Measurements from ENCODE around the gene CCL21. TPM values are rescaled to one million over a fixed set of nuclear protein-coding genes. Genes with fewer than 3 reads are reported as not detected.

The CCL21 gene
- total and polyA plus RNA-seq, 2 experiments from 2014 or later, result not detected

DNA sequence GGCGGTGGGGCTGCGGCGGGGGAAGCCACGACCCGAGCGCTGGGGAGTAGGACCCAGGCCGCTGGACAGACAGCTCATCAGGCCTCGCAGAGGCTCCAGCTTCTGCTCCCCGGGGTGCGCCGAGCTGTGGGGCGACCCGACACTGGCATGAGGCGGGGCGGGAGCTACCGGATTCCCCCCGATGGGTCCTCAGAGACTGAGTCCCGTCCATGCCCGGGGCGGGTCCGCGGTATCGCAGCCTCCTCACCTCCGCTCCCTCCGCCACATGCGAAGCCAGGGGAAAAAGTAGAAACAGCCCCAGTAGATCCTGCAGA, 44.9 kb downstream of the CCL21 start:
- TF ChIP-seq, protein P1, sequence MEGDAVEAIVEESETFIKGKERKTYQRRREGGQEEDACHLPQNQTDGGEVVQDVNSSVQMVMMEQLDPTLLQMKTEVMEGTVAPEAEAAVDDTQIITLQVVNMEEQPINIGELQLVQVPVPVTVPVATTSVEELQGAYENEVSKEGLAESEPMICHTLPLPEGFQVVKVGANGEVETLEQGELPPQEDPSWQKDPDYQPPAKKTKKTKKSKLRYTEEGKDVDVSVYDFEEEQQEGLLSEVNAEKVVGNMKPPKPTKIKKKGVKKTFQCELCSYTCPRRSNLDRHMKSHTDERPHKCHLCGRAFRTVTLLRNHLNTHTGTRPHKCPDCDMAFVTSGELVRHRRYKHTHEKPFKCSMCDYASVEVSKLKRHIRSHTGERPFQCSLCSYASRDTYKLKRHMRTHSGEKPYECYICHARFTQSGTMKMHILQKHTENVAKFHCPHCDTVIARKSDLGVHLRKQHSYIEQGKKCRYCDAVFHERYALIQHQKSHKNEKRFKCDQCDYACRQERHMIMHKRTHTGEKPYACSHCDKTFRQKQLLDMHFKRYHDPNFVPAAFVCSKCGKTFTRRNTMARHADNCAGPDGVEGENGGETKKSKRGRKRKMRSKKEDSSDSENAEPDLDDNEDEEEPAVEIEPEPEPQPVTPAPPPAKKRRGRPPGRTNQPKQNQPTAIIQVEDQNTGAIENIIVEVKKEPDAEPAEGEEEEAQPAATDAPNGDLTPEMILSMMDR (IDR thresholded peaks at IDR 0.05; ENCODE audit: poor library complexity), result no peak
- TF ChIP-seq EZH2phosphoT487 (IDR thresholded peaks at IDR 0.05; ENCODE audit: low read depth, severe bottlenecking, unreplicated experiment), result no peak
- no peak for TF ChIP-seq EZH2 (IDR thresholded peaks at IDR 0.05; ENCODE audit: borderline replicate concordance)
- Histone ChIP-seq H3K79me2 (peaks cover 15% of the 10 kb centered on the region), H2AFZ (peak overlapping the region; percentile 74), H3K27me3 (no peaks in the 10 kb centered on the region), H3K36me3 (replicated peaks; ENCODE audit: insufficient read depth, low read depth) (no peaks in the 10 kb centered on the region), H3K4me3 (peak overlapping the region; percentile 76), H3K27ac (peak overlapping the region; percentile 99), H3K9me3 (ENCODE audit: low read depth) (no peaks in the 10 kb centered on the region), H3K4me1 (ENCODE audit: insufficient read depth) (peaks cover 15% of the 10 kb centered on the region), H4K20me1 (ENCODE audit: insufficient read depth, poor library complexity, severe bottlenecking) (no peaks in the 10 kb centered on the region), H3K9me2 (replicated peaks; ENCODE audit: insufficient read depth) (no peaks in the 10 kb centered on the region), H3K4me2 (peak overlapping the region; percentile 85)
- no peak for DNase-seq (ENCODE audit: low spot score)
- 1% methylated on average over 24 of the region's 26 CpGs for WGBS (ENCODE audit: low lambda C conversion rate, missing lambda C conversion rate)

DNA sequence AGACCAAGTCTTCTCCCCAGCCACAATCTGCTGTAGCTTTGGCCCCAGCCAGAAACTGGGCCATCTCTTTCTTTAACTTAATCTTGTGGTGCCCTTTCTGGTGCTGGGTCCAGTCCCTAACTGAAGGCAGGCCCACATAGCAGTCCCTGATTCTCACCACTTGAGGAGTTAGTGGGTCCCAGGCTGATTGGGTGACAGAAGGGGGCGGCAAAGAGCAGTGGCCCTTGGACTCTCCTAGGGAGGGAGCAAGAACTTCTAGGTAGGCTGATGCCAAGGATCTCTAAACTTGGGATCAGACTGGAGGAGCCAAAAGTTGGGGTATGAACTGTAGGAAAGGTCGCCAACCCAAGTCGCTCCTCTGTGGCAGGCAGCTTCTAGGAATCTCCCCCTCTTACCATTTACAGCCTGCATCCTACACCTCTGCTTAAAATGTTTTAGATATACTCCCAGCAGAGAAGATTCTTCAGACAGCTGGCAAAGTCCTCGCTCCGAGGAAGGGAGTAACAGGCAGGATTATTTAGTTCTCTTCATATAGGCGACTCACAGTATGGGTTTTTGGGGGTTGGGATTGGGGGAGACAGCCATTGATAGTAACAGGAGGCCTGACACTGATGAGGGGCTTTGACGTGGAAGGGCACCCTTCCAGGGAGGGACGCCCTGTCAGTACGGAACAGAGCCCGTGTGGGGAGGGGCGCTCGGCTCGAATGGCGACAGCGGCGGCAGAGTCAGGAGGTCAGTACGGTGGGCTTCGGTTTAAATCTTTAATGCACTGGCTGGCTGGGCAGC, 45.5 kb downstream of the CCL21 start:
- Histone ChIP-seq H3K4me2 (peak overlapping the region; percentile 85), H3K4me1 (ENCODE audit: insufficient read depth) (peaks cover 15% of the 10 kb centered on the region), H3K9me3 (ENCODE audit: low read depth) (no peaks in the 10 kb centered on the region), H4K20me1 (ENCODE audit: insufficient read depth, poor library complexity, severe bottlenecking) (no peaks in the 10 kb centered on the region), H3K36me3 (replicated peaks; ENCODE audit: insufficient read depth, low read depth) (no peaks in the 10 kb centered on the region), H2AFZ (peak overlapping the region; percentile 74), H3K9me2 (replicated peaks; ENCODE audit: insufficient read depth) (no peaks in the 10 kb centered on the region), H3K4me3 (peak overlapping the region; percentile 76), H3K27me3 (no peaks in the 10 kb centered on the region), H3K79me2 (peaks cover 15% of the 10 kb centered on the region), H3K27ac (peak overlapping the region; percentile 99)
- TF ChIP-seq, protein P1 (IDR thresholded peaks at IDR 0.05; ENCODE audit: poor library complexity), result peak; percentile 73
- no peak for TF ChIP-seq EZH2 (IDR thresholded peaks at IDR 0.05; ENCODE audit: borderline replicate concordance)
- peak; percentile 87 for DNase-seq (ENCODE audit: low spot score)
- WGBS (ENCODE audit: low lambda C conversion rate, missing lambda C conversion rate), result 11% methylated on average over 16 of the region's 18 CpGs

DNA sequence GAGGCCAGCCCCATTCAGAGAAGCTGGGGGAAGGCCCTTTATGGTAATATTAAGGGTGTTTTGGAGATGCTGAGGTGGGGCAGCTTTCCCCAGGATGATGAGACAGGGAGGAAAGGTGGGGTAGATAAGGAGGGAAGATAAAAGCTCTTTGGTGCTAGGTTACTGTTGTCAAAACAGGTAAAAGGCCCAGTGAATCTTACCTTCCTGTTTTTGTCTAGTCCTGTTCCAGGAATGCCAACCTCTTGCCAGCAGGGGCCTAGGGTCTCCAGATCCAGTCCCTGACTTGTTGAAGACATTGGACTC, 46.7 kb downstream of the CCL21 start:
- no peaks in the 10 kb centered on the region for H4K20me1 ChIP-seq (ENCODE audit: insufficient read depth, poor library complexity, severe bottlenecking)
- no peak for DNase-seq (ENCODE audit: low spot score)
- H3K9me3 ChIP-seq (ENCODE audit: low read depth), result no peaks in the 10 kb centered on the region
- no peaks in the 10 kb centered on the region for H3K9me2 ChIP-seq (replicated peaks; ENCODE audit: insufficient read depth)
- peaks cover 15% of the 10 kb centered on the region for H3K79me2 ChIP-seq
- H3K4me3 ChIP-seq, result no peak overlapping the region
- no peak overlapping the region for H2AFZ ChIP-seq
- no peaks in the 10 kb centered on the region for H3K27me3 ChIP-seq
- H3K36me3 ChIP-seq (replicated peaks; ENCODE audit: insufficient read depth, low read depth), result no peaks in the 10 kb centered on the region
- TF ChIP-seq EZH2 (IDR thresholded peaks at IDR 0.05; ENCODE audit: borderline replicate concordance) (no peak), EZH2phosphoT487 (IDR thresholded peaks at IDR 0.05; ENCODE audit: low read depth, severe bottlenecking, unreplicated experiment) (no peak)
- TF ChIP-seq, protein P1 (IDR thresholded peaks at IDR 0.05; ENCODE audit: poor library complexity), result no peak
- no peak overlapping the region for H3K4me2 ChIP-seq
- H3K27ac ChIP-seq, result no peak overlapping the region
- peaks cover 15% of the 10 kb centered on the region for H3K4me1 ChIP-seq (ENCODE audit: insufficient read depth)

Measured in hepatocyte (in vitro differentiated cells).